KG1 (cell line): ENCODE results near the gene BPIFB3.

Source experiments
- DNase-seq: peaks from one replicate; lab custom pipeline; 2025; lab: John Stamatoyannopoulos, UW

BPIFB3 gene

DNA sequence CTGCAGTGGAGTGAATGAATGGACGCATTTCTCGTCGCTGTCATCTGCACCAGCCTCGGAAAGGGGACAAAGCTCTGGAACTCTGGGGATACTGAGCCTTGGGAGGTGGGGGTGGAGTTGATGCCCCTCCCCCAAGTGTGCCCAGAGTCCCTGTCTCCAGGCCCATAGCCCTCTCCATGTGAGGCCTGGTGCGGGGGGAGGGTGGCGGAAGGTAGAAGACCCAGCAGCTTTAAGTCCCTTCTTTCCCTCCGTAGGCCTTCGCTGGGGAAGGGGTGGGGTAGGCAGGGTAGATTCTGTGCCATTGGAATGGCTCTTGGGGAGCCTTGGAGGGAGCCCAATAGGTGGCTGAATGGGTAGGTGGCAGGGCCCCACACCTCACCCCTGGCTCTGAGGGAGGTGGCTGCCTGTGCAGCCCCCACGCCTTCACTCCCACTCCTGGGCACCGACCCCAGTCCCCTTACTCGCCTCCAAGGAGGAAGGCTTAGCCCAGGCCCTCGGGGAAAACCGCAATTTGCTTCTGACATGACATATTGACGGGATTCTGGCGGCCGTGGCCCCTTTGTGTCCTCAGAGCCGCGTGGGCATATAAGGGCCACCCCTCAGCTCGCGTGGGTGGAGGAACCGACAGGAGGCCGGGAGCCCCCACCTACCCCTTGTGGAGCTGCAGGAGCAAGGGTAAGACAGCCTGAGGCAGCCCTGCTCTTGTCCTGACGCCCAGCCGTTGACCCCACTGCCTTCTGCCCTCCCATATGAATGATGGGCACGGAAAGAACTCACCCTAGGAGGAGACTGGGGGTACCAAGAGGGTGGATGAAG, at the start of gene BPIFB3:
Gene BPIFB3, plus strand, starts transcription at position 613 of the 816 bp plus-strand sequence. CDS start 1,533 bp downstream, outside the sequence.
- no peak for DNase-seq

DNA sequence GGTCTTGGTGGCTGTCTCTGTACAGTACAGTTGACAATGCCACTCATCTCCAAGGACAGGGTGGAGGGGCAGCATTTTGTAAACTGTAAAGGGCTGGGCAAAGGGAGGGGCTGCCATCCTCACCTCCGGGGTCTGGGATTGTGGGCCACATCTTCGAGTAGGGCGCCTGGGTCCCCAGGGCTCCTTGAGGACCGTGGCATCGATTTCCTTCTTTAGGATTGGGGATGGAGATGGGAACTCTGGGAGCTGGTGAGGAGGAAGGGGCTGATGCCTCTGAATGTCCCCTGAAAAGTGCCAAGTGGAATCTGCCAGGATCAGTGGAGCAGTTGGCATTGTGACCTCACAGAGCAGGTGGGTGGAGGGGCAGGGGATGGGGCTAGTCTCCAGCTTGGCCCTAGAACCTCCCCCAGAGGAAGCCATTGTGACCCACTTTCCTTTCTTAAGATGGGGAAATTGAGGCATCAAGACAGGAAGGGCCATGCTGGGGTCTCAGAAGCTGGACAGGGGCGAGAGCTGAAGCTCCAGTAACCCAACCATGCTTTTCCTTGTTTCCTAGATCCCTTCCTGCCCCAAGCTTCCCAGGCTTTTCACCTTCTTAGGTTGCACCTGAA, 49.5 kb upstream of the BPIFB3 start, which contains the start of gene SUN5:
Gene SUN5, minus strand, starts transcription at position 293 of the 611 bp plus-strand sequence. Its CDS starts 93 bp downstream, at position 200.
- DNase-seq: no peak

DNA sequence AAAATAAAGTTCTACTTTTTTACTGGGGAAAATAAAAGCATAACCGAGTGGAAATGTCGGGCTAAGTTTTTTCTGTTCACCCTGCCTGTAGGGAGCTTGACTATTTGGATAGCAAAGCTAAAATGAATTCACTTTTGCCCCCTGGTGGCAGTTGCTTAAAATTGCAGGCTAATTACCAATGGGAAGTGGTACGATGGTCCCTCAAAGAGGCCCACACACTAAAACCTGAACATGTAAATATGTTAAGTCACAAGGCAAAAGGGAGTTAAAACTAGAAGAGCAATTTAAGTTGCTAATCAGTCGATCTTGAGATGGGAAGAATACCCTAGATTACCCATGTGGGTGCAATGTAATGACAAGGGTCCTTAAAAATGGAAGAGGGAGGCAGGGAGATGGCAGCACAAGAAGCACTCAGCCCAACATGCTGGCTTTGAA, 48.6 kb upstream of the BPIFB3 start:
- no peak for DNase-seq

- DNase-seq: no peak
Measured at GRCh38 chr20:33005908-33006775, 47.6 kb upstream of the BPIFB3 start.

GRCh38 chr20:33006776-33007375, 46.8 kb upstream of the BPIFB3 start:
- no peak for DNase-seq

DNA sequence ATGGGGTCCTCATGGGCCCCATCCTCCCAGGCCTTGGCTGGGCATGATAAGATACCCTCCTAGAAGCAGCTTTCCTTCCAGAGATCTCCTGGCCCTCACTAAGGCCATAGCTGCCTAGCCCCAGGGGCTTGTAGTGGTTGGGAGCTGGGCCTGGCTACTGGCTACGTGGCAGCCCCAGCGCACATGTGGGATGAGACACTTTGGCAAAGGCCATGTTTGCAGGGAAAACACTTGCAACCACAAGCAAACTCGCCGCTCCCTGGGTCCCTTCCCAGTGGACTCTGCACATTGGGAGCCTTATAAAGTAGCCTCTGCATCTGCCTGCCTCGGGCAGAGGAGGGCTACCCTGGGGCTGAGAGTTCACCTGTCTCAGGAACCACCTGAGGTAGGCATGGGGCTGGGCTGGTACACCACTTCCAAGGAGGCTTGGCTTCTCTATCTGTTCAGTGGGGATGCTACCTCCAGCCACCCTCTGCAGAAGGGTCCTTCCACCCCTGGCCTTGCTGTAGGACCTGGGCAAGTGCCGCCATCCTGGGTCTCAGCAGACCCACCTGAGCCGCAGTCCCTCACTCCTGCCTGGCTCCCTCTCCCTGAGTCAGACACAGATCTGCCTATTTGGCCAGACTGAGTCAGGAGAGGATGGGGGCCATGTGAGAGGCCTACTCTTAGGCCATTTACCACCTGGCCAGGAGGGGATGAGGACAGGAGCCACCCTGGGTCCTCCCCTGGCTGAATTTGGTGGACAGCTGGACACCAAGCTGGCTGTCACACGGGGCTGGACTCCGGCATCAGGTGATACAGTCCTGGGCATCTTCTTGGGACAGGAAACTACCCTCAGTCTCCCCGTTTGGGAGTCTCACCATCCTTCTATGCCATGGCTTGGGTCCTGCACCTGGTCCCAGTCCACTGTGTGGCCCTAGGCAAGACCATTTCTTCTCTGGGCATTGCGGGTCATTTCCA, 46.0 kb upstream of the BPIFB3 start, which contains the start of gene BPIFB2:
Gene BPIFB2, plus strand, starts transcription at position 329 of the 960 bp plus-strand sequence. CDS start 871 bp downstream, outside the sequence.
- DNase-seq: no peak

GRCh38 chr20:33008336-33009213, 45.1 kb upstream of the BPIFB3 start:
- DNase-seq: no peak

GRCh38 chr20:33009214-33010132, 44.2 kb upstream of the BPIFB3 start:
- no peak for DNase-seq

- DNase-seq: no peak
Measured at GRCh38 chr20:33010133-33010504, 43.6 kb upstream of the BPIFB3 start.

DNA sequence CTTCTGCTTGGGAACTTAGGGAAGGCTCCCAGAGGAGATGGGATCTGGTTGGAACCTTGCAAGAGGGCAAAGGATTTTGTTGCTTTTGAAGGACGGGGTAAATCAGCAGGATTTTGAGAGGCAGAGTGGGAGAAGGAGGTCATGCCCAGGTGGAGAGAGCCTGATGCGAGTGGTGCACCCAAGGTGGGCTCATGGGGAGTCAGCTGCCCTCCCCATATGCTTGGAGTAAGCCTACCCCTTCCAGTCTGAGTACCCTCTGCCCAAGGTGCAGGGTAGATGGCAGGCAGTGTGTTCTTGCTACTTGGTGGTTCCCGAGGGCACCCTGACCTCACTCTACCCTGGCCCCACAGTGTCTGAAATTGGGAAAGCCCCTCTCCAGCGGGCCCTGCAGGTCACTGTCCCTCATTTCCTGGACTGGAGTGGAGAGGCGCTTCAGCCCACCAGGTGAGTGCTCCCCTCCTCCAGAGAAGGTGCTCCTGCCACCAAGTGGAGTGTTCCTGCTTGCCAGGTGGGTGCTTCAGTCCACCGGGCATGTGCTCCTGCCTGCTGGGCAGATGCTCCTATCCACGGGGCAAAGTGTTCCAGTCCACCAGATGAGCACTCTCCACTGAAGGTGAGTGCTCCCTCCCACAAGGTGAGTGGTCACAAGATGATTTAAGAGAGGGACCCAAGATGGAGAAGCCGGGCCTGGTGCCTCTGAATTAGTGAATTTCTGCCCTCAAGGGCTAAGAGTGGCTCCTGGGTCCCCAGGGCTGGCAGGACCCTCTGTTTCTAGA, 42.8 kb upstream of the BPIFB3 start:
- DNase-seq: no peak

DNA sequence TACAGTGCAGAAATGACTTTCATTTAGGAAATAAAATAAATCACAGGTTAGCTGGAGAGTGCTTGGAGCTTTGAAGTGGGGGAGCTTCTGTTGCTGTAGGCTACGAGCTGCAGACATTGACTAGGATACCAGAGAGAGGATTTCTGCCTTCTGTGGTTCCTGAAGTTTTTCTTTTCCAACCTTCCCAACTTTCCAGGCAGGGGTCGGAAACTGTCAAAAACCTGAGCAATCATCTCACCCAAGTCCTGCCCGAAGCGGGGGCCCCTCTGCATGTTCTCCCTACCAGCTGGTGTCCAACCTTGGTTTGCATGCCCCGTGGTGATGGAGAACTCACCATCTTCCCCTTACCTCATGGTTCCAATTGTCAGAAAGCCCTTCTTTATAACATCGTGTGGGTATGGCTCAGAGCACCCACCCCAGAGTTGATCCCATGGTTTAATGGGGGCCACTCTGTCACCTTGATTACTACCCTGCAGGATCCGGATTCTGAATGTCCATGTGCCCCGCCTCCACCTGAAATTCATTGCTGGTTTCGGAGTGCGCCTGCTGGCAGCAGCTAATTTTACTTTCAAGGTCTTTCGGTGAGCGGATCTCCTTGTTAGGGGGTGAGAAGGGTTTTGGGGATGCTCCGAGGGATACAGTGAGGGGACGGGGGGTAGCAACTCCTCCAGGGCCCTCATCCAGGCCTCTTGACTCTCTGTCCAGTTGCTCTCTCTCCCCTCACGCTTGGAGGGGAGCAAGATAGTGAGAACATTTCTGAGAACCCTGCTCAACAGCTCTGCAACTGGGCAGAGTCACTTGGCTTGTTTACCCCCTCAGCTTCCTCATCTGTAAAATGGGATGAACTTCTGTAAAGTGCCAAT, 41.1 kb upstream of the BPIFB3 start:
- DNase-seq: no peak

- DNase-seq: no peak
Measured at GRCh38 chr20:33013701-33014326, 39.9 kb upstream of the BPIFB3 start.

DNA sequence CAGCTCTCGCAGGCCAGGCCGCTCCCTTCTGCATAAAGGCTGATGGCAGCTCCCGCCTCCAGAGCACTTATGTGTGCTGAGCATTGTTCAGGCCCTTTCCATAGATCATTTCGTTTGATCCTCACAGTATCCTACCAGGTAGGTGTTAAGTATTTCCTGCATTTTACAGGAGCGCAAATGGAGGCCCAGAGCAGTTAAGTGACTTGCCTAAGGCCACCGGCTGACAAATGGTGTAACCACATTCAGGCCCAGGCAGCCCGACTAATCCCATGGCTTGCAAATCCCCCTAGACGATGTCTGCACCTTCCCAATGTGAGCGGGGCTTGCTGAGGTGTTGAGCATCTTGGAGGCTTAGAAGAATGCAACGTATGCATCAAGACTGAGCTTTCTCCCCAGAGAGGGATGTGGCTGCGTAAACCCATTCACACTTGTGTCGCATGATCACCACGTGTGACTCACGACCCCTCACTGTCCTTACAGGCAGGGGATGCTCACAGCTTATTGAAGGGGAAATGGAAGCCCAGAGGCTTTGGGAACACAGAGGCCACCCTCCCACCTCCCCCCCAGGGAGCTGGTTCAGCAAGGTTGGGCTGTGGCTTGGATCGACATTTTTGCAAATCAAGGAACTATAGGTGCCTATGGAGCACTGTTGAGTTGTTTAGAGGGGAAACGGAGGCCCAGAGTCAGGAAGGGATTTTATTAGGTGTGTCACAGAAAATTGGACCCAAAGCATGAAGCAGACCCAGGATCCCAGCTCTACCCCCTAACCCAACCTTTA, 39.2 kb upstream of the BPIFB3 start:
- DNase-seq: no peak

GRCh38 chr20:33015114-33015484, 38.6 kb upstream of the BPIFB3 start:
- no peak for DNase-seq
